GM19351 (cell line): ENCODE data around the gene PLCB1.

Experiments used
- ATAC-seq: cut with Tn5 transposase; IDR thresholded peaks from one replicate; pipeline ENCODE4 v1.9.1; 2021; ENCODE audit warnings: mild to moderate bottlenecking, moderate library complexity; ENCODE audit not compliant: unreplicated experiment

PLCB1 gene

DNA sequence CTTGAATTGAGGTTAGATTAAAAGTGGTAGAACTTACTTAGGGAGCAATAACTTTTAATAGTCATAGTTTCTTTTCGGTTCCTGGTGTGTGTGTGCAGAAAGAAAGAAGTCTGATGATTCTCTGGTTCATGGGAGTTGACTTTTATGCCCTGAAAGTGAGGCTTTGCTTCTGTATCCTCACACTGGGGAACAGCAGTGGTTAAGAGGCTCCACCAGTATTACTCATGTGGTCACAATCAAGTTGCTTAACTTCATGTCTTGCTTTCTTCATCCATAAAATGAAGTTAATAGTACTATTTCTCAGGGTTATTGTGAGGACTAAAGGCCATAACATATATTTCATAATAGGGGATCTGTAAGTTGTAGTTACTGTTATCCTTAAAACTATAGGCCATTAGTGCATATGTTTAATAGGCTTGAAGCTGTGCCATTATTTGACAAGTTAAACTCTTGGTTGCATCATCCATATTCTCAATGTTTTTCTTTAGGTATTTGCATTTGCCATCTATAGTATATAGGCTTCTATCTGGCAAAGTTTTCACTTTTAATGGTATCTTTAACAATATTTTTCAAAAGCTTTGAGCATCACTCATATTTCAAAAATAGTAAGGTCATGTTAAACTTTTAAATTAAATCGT lies 262.4 kb downstream of the PLCB1 start:
- ATAC-seq = peak; percentile 89

- ATAC-seq = no peak
Measured at GRCh38 chr20:8395956-8396355, 263.9 kb downstream of the PLCB1 start.

DNA sequence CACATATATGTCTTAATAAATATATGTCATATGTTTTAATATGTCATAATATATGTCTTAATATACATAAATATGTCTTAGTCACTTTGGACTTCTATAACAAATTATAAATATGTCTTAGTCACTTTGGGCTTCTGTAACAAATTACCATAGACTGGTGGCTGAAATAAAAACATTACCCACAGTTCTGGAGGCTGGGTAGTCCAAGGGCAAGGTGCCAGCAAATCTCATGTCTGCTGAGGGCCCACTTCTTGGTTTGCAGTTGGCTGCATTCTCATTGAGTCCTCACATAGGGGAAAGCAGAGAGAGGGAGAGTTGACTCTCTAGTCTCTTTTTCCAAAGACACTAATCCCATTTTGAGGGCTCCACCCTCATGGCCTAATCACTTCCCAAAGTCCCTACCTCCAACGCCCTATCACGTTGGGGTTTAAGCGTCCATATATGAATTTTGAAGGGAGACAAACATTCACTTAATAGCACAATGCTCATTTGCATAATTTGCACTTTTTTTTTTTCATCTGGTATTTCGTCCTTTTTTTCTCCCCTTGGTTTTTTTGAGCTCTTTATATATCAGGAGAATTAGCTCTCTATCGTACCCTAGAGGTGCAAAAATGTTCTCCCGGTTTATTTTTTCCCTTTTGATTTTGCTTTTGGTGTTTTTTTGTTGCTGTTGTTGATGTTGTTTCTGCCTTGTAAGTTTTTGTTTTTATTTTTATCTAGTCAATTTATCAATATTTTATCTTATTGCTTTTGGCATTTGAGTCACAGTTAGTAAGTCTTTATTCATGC lies 266.4 kb downstream of the PLCB1 start:
- no peak for ATAC-seq

- ATAC-seq = peak; percentile 96
Measured at GRCh38 chr20:8399947-8400346, 267.9 kb downstream of the PLCB1 start.

DNA sequence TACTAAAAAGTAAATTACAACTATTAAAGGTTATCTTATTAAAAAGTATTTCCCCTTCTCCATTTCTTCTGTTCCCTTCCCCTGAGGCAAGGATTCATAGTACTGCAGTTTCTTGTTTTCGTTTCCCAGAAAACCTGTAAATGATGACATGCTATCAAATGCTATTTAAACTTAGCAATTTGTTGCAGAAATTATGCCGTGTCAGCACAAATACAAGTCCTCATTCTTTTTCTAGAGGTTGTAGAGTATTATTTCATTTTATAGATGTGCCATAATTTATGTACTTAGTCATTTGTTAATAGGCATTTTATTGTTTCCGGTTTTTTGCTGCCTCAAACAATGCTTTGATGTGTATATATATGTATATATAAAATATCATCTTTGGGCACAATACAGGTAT lies 268.4 kb downstream of the PLCB1 start:
- no peak for ATAC-seq

GRCh38 chr20:8401556-8401955 lies 269.5 kb downstream of the PLCB1 start:
- no peak for ATAC-seq

- no peak for ATAC-seq
Measured at GRCh38 chr20:8402798-8403197, 270.7 kb downstream of the PLCB1 start.

DNA sequence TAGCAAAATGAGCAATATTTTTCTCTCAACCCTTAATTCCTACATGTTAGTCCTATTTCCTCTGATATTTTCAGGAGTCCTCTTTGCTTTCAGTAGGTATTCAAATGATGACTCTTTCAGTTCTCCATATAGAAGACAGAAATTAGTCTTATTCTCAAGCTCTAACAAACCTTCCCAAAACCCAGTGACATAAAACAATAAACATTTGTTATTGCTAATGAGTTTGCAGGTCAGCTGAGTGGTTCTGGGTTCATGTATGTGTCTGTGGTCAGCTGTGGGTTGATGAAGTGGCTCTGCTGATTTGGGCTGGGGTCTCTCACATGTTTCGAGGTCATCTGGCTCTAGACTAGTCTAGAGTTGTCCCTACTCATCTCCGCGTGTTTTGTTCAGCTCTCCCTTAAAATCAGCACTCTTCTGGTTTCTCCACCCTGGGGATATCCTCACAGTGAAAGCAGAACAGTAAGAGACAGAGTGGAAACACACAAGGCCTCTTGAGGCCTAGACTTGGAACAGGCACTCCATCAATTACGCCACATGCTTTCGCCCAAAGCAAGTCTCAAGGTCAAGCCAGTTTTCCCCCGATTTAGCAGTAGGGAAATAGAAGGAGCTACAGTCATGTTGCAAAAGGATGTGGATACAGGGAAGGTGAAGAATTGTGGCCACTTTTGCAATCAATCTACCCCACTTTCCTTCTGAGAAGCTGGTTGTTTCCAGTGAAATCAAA lies 273.0 kb downstream of the PLCB1 start:
- no peak for ATAC-seq

GRCh38 chr20:8406391-8406790 lies 274.3 kb downstream of the PLCB1 start:
- ATAC-seq = no peak

- ATAC-seq = no peak
Measured at GRCh38 chr20:8408587-8409307, 276.7 kb downstream of the PLCB1 start.

- ATAC-seq = no peak
Measured at GRCh38 chr20:8413691-8414090, 281.6 kb downstream of the PLCB1 start.

GRCh38 chr20:8414586-8415274 lies 282.7 kb downstream of the PLCB1 start:
- ATAC-seq = no peak

DNA sequence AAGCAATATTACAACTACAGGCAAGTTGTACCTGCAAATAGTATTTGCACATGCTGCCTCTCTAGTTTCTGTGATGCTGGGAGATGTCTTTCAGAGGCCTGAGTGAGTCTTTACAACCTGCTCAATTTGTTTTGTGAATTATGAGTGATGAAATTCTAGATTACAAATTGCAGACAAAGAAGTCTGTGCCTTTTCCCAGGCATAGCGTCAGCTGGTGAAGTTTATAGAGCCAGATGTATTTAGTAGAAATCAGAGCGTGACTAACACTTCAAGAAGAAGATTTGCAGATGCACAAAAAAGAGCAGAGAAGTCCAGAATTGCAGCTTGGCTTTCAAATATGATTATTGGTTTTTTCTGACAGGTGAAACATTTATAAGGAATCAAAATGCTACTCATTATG lies 289.9 kb downstream of the PLCB1 start:
- no peak for ATAC-seq

DNA sequence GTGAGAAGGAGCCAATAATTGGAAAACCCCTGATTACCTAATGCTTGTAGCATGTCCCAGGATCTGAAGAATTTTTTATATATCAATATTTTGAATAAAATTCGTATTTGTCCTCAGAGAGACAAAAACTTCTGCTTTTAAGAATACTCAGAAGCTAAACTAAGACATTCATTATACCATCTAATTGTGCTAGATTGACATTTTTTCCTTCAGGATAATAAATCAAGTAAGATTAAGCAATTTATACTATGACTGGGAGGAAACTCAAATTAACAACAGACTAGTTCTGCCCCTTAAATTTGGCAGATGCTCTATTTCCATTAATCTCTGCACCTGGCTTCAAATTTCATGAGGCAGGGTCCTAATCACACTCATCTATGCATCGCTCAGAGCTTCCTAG lies 291.4 kb downstream of the PLCB1 start:
- no peak for ATAC-seq

DNA sequence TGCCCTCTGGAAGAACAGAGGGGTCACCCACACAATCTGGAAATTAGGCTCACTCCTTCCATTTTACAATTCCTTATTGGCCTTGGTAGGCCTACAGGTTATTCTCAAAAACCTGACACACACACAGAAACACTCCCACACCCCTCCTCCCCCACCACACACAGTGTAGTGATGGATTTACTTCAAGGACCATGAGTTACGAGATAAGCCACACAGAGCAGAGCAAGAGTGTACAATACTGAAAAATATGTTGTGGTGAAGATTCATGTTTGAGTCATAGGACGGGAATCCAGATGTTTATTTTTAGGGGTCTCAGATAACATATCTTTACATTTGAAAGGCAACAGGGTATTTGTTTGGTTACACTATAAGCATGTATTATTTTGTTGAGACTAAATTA lies 291.9 kb downstream of the PLCB1 start:
- no peak for ATAC-seq

DNA sequence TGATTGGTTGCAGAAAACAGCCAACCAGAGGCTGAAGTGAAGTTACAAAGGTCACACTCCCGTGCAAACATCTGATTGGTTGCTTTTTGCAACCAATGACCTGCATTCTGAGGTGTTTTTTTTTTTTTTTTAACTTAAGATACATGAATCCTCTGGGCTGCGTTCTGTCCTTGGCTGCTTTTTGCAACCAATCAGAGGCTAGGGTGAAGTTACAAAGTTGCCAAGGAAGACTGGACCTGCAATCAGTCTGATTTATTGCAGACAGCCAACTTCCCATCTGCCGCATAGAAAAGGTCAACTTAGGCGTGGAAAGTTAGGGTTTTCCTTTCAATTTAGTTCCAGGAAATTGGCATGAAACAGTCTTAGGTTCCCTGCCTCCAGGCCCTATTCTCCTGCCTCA lies 292.9 kb downstream of the PLCB1 start:
- ATAC-seq = no peak

DNA sequence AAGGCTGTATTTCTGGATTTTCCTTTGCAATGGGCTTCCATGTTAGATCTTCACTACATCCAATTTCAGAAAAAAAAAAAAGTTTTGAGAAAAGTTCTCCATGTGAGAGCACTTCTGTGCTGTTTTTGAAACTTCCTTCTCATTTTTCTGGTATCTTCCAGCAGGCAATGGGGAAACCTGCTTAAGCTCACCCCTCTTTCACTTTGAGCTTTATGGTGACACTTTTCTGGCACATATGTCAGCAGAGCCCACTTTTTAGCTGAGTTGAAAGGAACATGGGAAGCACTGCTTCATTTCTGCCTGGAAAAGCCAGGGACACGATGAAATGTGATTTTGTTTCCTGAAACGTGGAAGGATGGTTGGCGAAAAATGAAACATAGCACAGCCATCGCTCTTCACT lies 293.7 kb downstream of the PLCB1 start:
- ATAC-seq = no peak

DNA sequence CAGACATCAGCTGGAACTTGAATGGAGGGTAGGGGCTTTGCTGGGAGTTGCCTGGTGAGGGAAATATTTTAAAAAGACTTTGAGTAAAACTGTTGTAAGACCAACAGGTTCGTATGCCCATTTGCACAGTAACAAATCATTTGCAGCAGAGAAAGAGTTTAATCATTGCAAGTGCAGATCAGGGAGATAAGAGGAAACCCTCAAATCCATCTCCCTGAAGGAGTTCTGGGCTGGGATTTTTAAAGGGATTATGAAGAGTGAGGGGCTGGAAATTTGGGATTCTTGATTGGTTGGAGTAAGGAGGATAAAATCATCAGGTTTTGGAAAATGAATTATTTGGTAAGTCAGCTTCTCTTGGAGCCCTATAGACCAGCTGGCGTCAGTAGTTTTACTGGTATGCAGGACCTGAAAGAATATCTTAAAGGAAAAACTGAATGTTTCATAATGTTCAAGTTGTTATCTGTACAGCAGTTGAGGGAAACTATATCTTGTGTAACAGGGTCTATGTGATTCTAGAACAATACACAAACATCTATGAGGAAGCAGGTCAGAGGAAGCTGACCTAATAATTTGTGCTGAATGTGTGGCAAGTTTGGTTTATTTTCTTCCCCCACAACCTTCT lies 295.5 kb downstream of the PLCB1 start:
- ATAC-seq = no peak

GRCh38 chr20:8428988-8429387 lies 296.9 kb downstream of the PLCB1 start:
- no peak for ATAC-seq
